Fibroblast of the aortic adventitia (primary cell): ENCODE measurements around the gene BCAS3. TPM values are rescaled to one million over a fixed set of nuclear protein-coding genes. Genes with fewer than 3 reads are reported as not detected.
"Not testable (repeated sequence)": the region's sequence is repeated elsewhere in the genome, so short reads cannot be mapped to it uniquely, and the experiment has no call there.

Source experiments
- DNase-seq: peaks from one replicate; pipeline ENCODE4 v3.0.0-alpha.2; 2010; ENCODE audit warnings: low read depth
- H3K4me3 ChIP-seq: 2 replicates; pipeline ENCODE4 v1.5.1; 2011; ENCODE audit warnings: low read depth, mild to moderate bottlenecking, control low read depth, low read length, moderate library complexity
- CTCF ChIP-seq: IDR thresholded peaks from 2 replicates; pipeline ENCODE4 v1.5.1; 2011; ENCODE audit warnings: mild to moderate bottlenecking, low read length, control low read depth, inconsistent platforms; ENCODE audit not compliant: insufficient read depth
- total RNA-seq: library from RNA; depleted of rRNA; stranded (reverse); fragments of >200 nt; gene quantifications from 2 replicates; pipeline ENCODE4 v1.2.3, GENCODE V29; 2012; ENCODE audit warnings: low replicate concordance

BCAS3 gene
- total RNA-seq, 1 donor, result 29.6 TPM

- no peak overlapping the region for H3K4me3 ChIP-seq
- no peak for DNase-seq
- no peak for TF ChIP-seq CTCF
These were observed 125.4 kb downstream of the BCAS3 start for GRCh38 chr17:60803059-60803458.

- TF ChIP-seq CTCF, result no peak
- no peak for DNase-seq
These were observed 127.2 kb downstream of the BCAS3 start for GRCh38 chr17:60804831-60805230.

GRCh38 chr17:60809421-60809820 lies 131.8 kb downstream of the BCAS3 start:
- TF ChIP-seq CTCF, result no peak
- no peak for DNase-seq
- no peak overlapping the region for H3K4me3 ChIP-seq

More at GRCh38 chr17:60804831-60805230, 127.2 kb downstream of the BCAS3 start:
- no peak overlapping the region for H3K4me3 ChIP-seq

- H3K4me3 ChIP-seq, DNase-seq: not testable (repeated sequence)
These were observed 137.3 kb downstream of the BCAS3 start for GRCh38 chr17:60814941-60815340.

- DNase-seq, result peak; percentile 71
- H3K4me3 ChIP-seq, result no peak overlapping the region
- no peak for TF ChIP-seq CTCF
These were observed 139.5 kb downstream of the BCAS3 start for GRCh38 chr17:60817192-60817591.

GRCh38 chr17:60819447-60820130 lies 141.9 kb downstream of the BCAS3 start:
- no peak overlapping the region for H3K4me3 ChIP-seq
- no peak for DNase-seq
- no peak for TF ChIP-seq CTCF

- no peak overlapping the region for H3K4me3 ChIP-seq
- no peak for TF ChIP-seq CTCF
- DNase-seq, result peak; percentile 12
These were observed 145.9 kb downstream of the BCAS3 start for GRCh38 chr17:60823515-60823914.
